Stimulated activated CD8-positive, alpha-beta memory T cell treated with anti-CD3 and anti-CD28 coated beads, Interleukin-15, amount 100 ng/mL, for 4 hours (primary cell): ENCODE measurements around the gene SERPINB8.
A peak's percentile ranks its signal among the peaks of the same experiment; 100 is the strongest.
"Not testable (repeated sequence)": the region's sequence is repeated elsewhere in the genome, so short reads cannot be mapped to it uniquely, and the experiment has no call there.

Source experiments
- DNase-seq, 2 donors: peaks; one replicate each; pipeline ENCODE4 v3.0.0-alpha.2; 2020; ENCODE audit warnings: low read depth in 2 of 2

Gene SERPINB8

DNA sequence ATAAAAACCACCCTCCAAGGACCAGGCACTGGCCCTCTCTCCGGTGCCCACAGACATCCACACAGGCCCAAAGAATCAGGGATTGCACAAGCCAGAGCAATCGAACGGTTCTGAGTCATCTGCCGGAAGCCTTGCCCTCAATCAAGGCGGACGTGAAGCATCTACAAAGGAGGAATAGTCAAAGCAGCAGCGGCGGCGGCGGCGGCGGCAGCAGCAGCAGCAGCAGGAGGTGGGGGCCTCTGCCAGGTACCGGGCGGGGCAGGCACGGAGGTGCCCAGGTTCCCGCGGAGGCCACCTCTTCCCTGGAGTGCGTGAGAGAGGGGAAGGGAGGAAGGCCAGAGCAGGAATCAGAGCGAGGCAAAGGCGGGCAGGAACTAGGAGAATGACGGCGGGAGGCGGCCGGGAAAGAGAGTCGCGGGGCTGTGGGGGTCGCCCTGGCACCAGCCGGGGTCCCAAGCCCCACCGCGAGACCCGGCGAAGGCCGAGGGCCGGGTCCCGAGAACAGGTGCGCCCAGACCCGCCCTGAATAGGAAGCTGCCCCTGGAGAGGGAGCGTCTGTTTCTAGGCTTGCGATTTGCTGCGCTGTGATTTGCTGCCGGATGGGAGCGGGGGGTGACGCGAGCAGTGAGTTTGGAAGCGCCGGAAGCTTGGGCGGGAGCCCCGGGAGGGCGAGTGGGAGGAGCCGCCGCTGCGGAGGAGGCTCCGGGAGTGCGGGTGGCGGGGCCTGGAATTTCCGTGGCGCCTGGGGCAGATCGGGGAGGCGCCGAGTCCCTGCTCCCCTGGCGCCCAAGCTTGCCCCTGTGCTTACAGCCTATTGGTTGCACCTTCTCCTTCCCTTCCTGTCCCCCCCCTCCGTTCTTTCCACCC is at the start of gene SERPINB8:
Gene SERPINB8 (plus strand): TSS at position 140 of the 867 bp plus-strand sequence. CDS start 8,228 bp downstream, outside the sequence.
- peak; percentile 59 to 64 for DNase-seq

DNA sequence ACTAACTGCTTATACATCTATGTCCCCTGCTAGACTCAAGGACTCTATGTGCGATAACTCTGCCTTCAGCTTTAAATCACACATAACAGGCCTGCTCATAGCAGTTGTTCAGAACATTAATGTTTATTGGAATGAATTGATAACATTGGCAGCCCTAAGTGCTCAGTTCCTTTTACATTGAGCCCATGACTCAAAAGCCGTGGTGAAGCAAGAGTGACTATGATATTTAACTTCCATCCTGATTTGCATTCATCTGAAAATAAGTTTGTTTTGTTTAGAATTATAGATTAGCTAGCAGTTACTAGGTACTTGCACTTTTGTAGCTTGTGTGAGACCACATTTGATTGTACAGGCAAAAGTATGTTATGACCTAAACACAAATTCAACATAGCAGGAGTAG is 47.8 kb upstream of the SERPINB8 start:
- DNase-seq, result no peak

GRCh38 chr18:63924551-63924950 is 45.3 kb upstream of the SERPINB8 start:
- DNase-seq, result no peak

DNA sequence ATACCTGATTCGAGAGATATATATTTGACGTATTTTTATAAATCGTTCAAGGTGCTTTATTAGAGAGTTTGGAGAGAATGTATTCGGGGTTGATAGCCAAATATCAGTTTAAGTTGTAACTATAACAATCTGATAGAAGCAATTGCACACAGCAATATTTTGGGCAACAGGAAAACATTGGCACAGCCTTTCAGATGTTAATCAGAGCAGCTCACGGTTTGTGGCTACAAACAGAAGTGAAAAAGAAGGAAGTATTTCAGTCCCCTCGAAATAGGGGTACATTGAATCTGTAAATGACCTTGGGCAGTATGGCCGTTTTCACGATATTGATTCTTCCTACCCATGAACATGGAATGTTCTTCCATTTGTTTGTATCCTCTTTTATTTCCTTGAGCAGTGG is 41.5 kb upstream of the SERPINB8 start:
- DNase-seq, result no peak

- DNase-seq, result not testable (repeated sequence)
These were observed 40.5 kb upstream of the SERPINB8 start for GRCh38 chr18:63929369-63929768.

GRCh38 chr18:63930773-63931354 is 39.0 kb upstream of the SERPINB8 start:
- DNase-seq, result no peak

- no peak for DNase-seq
These were observed 33.5 kb upstream of the SERPINB8 start for GRCh38 chr18:63936156-63936931.

GRCh38 chr18:63936932-63937393 is 32.9 kb upstream of the SERPINB8 start:
- no peak for DNase-seq

DNA sequence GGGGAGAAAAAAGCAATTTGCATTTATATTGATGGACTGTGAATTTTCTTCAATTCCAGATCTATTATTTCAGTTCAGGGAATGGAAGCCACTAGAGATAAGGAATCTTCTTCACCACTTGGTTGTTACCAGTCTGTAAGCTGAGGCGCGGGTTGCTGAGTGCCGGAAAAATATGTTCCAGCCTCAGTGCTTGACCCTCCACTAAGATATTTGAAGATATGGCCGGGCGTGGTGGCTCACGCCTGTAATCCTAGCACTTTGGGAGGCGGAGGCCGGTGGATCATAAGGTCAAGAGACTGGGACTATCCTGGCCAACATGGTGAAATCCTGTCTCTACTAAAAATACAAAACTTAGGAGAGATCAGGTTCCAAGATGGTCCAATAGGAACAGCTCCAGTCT is 29.9 kb upstream of the SERPINB8 start:
- DNase-seq, result no peak

DNA sequence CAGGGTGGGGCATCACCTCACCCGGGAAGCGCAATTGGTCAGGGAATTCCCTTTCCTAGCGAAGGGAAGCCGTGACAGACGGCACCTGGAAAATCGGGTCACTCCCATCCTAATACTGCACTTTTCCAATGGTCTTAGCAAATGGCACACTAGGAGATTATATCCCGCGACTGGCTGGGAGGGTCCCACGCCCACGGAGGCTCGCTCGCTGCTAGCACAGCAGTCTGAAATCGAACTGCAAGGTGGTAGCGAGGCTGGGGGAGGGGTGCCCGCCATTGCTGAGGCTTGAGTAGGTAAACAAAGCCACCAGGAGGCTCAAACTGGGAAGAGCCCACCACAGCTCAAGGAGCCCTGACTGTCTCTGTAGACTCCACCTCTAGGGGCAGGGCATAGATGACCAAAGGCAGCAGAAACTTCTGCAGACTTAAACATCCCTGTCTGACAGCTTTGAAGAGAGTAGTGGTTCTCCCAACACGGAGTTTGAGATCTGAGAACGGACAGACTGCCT is 29.3 kb upstream of the SERPINB8 start:
- DNase-seq, result not testable (repeated sequence)

GRCh38 chr18:63947051-63947790 is 22.7 kb upstream of the SERPINB8 start:
- no peak for DNase-seq

DNA sequence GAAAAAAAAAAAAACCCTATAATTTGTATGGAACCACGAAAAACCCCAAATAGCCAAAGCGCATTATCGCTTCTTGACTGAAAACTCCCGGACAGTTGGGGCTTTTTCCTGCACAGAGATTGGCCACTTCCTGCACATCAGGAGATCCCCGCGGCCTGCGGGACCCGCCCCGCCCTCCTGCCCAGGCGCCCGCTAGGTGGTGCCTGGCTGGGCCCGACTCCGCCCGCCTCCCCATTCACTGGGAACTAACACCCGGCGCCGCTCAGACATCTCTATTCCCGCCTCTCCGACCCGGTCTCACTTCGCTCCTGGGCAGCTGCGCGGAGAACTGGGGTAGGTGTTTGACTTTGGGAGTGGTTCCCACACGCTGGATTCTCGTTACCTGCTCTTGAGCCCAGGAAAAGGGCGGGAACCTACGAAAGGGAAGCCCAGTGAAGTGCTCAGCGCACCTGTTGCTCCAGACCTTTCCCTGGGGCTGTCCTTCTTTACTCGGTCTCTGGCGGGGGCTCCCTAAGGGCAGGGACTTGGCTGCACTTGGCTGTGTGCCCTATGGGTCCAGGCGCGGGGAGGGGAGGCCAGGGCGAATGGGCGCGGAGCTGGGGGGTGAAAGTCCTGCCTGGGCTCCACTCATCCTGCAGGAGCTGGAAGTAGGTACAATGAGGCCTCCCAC is 20.7 kb upstream of the SERPINB8 start, which contains the start of gene HMSD:
Gene HMSD (plus strand): TSS at position 234 of the 670 bp plus-strand sequence. CDS start 4,155 bp downstream, outside the sequence.
- no peak for DNase-seq

DNA sequence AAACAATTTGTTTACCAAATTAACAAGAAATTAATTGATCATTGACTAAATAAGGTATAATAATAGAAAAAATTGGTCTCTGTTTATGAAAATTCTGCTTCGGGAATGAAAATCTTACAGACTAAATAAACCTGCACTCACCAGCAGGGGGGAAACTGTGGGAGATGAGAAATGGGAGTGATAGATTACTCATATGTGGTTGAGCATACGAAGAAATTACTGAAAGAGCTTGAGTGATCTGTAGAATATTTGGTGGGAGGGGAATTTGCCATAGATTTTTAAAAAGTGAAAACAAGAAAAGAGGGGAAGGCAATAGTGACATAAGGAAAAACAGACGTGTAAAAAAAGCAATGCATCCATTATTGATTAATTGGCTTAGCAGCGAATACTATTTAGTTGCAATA is 18.6 kb upstream of the SERPINB8 start:
- no peak for DNase-seq

DNA sequence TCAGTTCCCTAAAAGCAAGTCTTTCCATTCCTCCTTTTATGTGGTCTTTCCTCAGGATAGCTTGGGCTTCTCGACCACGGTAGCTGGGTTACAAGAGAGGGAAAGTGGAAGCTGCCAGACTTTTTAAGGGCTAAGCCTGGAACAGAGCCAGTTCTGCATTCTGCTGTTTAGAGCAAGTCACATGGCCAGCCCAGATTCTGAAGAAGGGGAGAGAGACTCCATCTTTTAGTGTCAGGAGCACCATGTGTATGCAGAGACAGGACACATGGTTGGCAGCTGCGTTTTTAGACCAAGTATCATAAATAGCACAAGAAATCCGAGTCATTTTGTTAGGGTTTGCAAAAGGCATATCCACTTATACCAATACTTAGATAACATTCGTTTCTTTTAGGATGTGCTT is 16.1 kb upstream of the SERPINB8 start:
- no peak for DNase-seq

DNA sequence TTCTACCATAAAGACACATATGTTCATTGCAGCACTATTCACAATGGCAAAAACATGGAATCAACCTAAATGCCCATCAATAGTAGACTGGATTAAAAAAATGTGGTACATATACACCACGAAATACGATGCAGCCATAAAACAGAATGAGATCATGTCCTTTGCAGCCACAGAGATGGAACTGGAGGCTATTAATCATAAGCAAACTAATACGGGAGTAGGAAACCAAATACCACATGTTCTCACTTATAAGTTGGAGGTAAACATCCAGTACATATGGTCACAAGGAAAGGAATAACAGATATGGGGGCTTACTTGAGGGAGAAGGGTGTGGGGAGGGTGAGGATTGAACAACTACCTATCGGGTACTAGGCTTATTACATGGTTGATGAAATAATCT is 13.1 kb upstream of the SERPINB8 start:
- no peak for DNase-seq

GRCh38 chr18:63960891-63961290 is 9.0 kb upstream of the SERPINB8 start:
- DNase-seq, result no peak

GRCh38 chr18:63961435-63961980 is 8.4 kb upstream of the SERPINB8 start:
- no peak for DNase-seq

DNA sequence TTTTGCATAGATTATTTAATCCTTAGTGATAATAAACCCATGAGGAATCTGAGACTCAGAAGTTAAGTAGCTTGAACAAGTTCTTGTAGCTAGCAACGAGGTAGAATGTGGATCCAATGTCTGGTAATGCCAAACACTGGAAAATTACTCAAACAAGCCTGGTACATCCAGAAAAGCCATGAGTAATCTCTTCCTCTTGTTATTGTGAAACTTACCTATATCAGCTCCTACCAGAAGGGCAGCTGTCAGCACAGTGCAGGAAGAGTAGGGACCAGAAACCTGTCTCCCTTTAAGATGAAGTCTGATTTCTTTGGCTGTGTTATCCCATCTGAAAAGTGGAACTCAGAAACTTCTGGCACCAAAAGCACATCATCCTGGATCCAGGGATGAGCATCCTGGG is 7.7 kb upstream of the SERPINB8 start:
- no peak for DNase-seq

GRCh38 chr18:63963615-63964256 is 6.1 kb upstream of the SERPINB8 start:
- peak; percentile 7 to 27 for DNase-seq

DNA sequence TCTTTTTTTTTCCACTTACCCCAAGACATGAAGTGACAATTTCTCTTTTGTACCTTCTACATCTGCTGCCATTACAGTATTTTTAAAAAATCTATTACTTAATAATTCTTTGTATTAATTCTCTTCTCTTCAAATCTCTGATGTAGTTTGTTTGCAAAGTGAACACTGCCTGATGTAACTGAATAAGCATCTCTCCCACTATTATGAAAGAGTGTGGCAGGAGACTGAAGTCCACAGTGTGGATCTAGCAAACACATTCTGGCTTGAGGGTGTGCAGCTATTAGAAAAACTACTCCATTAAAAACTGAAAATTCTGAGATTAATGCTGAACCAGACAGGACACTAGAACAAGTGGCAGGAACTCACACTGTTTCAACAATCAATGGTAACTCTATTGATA is 5.0 kb upstream of the SERPINB8 start:
- no peak for DNase-seq
